Fibroblast of villous mesenchyme (primary cell): Measurements from ENCODE around the gene PDCD6IP. TPM values are rescaled to one million over a fixed set of nuclear protein-coding genes. Genes with fewer than 3 reads are reported as not detected.
A peak's percentile ranks its signal among the peaks of the same experiment; 100 is the strongest.

ENCODE experiments used
- DNase-seq: peaks from one replicate; pipeline ENCODE4 v3.0.0-alpha.2; 2010; ENCODE audit warnings: low read depth
- H3K4me3 ChIP-seq: 2 replicates; pipeline ENCODE4 v1.5.1; 2011; ENCODE audit warnings: low read depth, mild to moderate bottlenecking, low read length
- CTCF ChIP-seq: IDR thresholded peaks from 2 replicates; pipeline ENCODE4 v1.5.1; 2012; ENCODE audit warnings: low read depth, mild to moderate bottlenecking, low read length; ENCODE audit not compliant: insufficient read depth
- total RNA-seq: library from RNA; depleted of rRNA; stranded (reverse); fragments of >200 nt; gene quantifications from 2 replicates; pipeline ENCODE4 v1.2.3, GENCODE V29; 2012

Gene PDCD6IP
- total RNA-seq, 1 donor = 182 TPM

GRCh38 chr3:33795856-33796536 lies 2.4 kb upstream of the PDCD6IP start:
- no peak overlapping the region for H3K4me3 ChIP-seq
- no peak for DNase-seq
- no peak for TF ChIP-seq CTCF

GRCh38 chr3:33798113-33798417 lies 365 bp upstream of the PDCD6IP start:
- H3K4me3 ChIP-seq = peak overlapping the region; percentile 81
- TF ChIP-seq CTCF = no peak
- no peak for DNase-seq

GRCh38 chr3:33799202-33799551 lies 747 bp downstream of the PDCD6IP start:
- no peak for DNase-seq
- no peak for TF ChIP-seq CTCF
- H3K4me3 ChIP-seq = peak overlapping the region; percentile 81

- peak; percentile 40 for DNase-seq
- TF ChIP-seq CTCF = no peak
- no peak overlapping the region for H3K4me3 ChIP-seq
These were observed 4.8 kb downstream of the PDCD6IP start for GRCh38 chr3:33803252-33803651.

GRCh38 chr3:33803894-33804526 lies 5.6 kb downstream of the PDCD6IP start:
- no peak for TF ChIP-seq CTCF
- no peak overlapping the region for H3K4me3 ChIP-seq
- DNase-seq = no peak

- DNase-seq = no peak
- no peak overlapping the region for H3K4me3 ChIP-seq
- TF ChIP-seq CTCF = no peak
These were observed 8.8 kb downstream of the PDCD6IP start for GRCh38 chr3:33807191-33807590.

GRCh38 chr3:33808559-33808958 lies 10.1 kb downstream of the PDCD6IP start:
- H3K4me3 ChIP-seq = no peak overlapping the region
- no peak for TF ChIP-seq CTCF
- DNase-seq = no peak
